Neural cell (in vitro differentiated cells): ENCODE data around the gene MAML3. TPM values are rescaled to one million over a fixed set of nuclear protein-coding genes. Genes with fewer than 3 reads are reported as not detected.

ENCODE experiments used
- H2AFZ ChIP-seq: fragments of 200-600, 300-800 bp; sonication (generic), shearing (Covaris generic); 2 replicates; pipeline ENCODE4 v1.6.0; 2014; ENCODE audit warnings: low read depth, mild to moderate bottlenecking, antibody characterized with exemption, low read length, moderate library complexity
- H3F3A ChIP-seq: fragments of 200-600 bp; shearing (Covaris generic); 2 replicates; pipeline ENCODE4 v1.6.1; 2016; ENCODE audit warnings: mild to moderate bottlenecking, moderate library complexity, mixed read lengths, antibody characterized with exemption, low read length; ENCODE audit not compliant: insufficient read depth, poor library complexity, severe bottlenecking
- H3K27ac ChIP-seq: fragments of 200-600, 300-800 bp; sonication (generic), shearing (Covaris generic); 2 replicates; pipeline ENCODE4 v1.5.1; 2014; ENCODE audit warnings: mild to moderate bottlenecking, low read length, moderate library complexity
- H3K27me3 ChIP-seq: fragments of 300-800, 200-600 bp; sonication (generic), shearing (Covaris generic); 2 replicates; pipeline ENCODE4 v1.6.0; 2014; ENCODE audit warnings: mild to moderate bottlenecking, low read depth, low read length, moderate library complexity; ENCODE audit not compliant: insufficient read depth
- H3K36me3 ChIP-seq: fragments of 300-800, 200-600 bp; sonication (generic), shearing (Covaris generic); 2 replicates; pipeline ENCODE4 v1.5.1; 2014; ENCODE audit warnings: mild to moderate bottlenecking, antibody characterized with exemption, low read length, moderate library complexity; ENCODE audit not compliant: insufficient read depth
- H3K4me2 ChIP-seq: fragments of 300-800, 200-600 bp; sonication (generic), shearing (Covaris generic); 2 replicates; pipeline ENCODE4 v1.6.0; 2014; ENCODE audit warnings: mild to moderate bottlenecking, low read length
- H3K4me3 ChIP-seq: fragments of 300-800, 200-600 bp; sonication (generic), shearing (Covaris generic); 2 replicates; pipeline ENCODE4 v1.5.1; 2014; ENCODE audit warnings: mild to moderate bottlenecking, low read length, moderate library complexity
- H3K79me2 ChIP-seq: fragments of 200-600 bp; shearing (Covaris generic); replicated peaks from 2 replicates; pipeline ENCODE4 v1.6.0; 2014; ENCODE audit warnings: mild to moderate bottlenecking, low read length, moderate library complexity; ENCODE audit not compliant: insufficient read depth
- H3K9ac ChIP-seq: fragments of 300-800, 200-600 bp; sonication (generic), shearing (Covaris generic); 2 replicates; pipeline ENCODE4 v1.6.1; 2016; ENCODE audit warnings: mild to moderate bottlenecking, low read length, mixed read lengths
- H3K9me2 ChIP-seq: fragments of 200-600 bp; shearing (Covaris generic); 2 replicates; pipeline ENCODE4 v1.6.1; 2016; ENCODE audit warnings: mild to moderate bottlenecking, low read length, mixed read lengths; ENCODE audit not compliant: insufficient read depth
- H3K9me3 ChIP-seq: fragments of 200-600, 300-800 bp; sonication (generic), shearing (Covaris generic); 2 replicates; pipeline ENCODE4 v1.6.1; 2016; ENCODE audit warnings: mild to moderate bottlenecking, mixed run types, low read length, moderate library complexity, mixed read lengths
- H4K20me1 ChIP-seq: fragments of 200-600 bp; shearing (Covaris generic); 2 replicates; pipeline ENCODE4 v1.6.1; 2016; ENCODE audit warnings: mild to moderate bottlenecking, mixed run types; ENCODE audit not compliant: insufficient read depth
- EP300 ChIP-seq: fragments of 450-650 bp; conservative IDR thresholded peaks from 2 replicates; pipeline ENCODE4 v1.6.1; 2014; ENCODE audit warnings: antibody characterized with exemption, mild to moderate bottlenecking, moderate library complexity; ENCODE audit not compliant: poor library complexity, severe bottlenecking
- EZH2 ChIP-seq: fragments of 200-600, 300-800 bp; shearing (Covaris generic), sonication (generic); IDR thresholded peaks from 2 replicates; pipeline ENCODE4 v1.6.1; 2014; ENCODE audit warnings: antibody characterized with exemption, low read length, borderline replicate concordance, mild to moderate bottlenecking; ENCODE audit not compliant: insufficient read depth, poor library complexity, severe bottlenecking
- MXI1 ChIP-seq: fragments of 450-650 bp; conservative IDR thresholded peaks from 2 replicates; pipeline ENCODE4 v1.6.1; 2014; ENCODE audit warnings: antibody characterized with exemption, mild to moderate bottlenecking; ENCODE audit not compliant: poor library complexity, severe bottlenecking
- POLR2AphosphoS5 ChIP-seq: IDR thresholded peaks from 2 replicates; pipeline ENCODE4 v1.6.1; 2012
- RAD21 ChIP-seq: fragments of 450-650 bp; conservative IDR thresholded peaks from 2 replicates; pipeline ENCODE4 v1.6.1; 2014; ENCODE audit warnings: antibody characterized with exemption, mild to moderate bottlenecking, moderate library complexity
- SMC3 ChIP-seq: fragments of 450-650 bp; conservative IDR thresholded peaks from 2 replicates; pipeline ENCODE4 v1.6.1; 2014; ENCODE audit warnings: antibody characterized with exemption, mild to moderate bottlenecking, moderate library complexity; ENCODE audit not compliant: poor library complexity
- TAF1 ChIP-seq: IDR thresholded peaks from 2 replicates; pipeline ENCODE4 v1.6.1; 2012; ENCODE audit warnings: low read depth
- polyA plus RNA-seq: library from polyadenylated mRNA; depleted of rRNA; stranded (reverse); fragments of >200 nt; gene quantifications from 2 replicates; pipeline ENCODE4 v1.2.3, GENCODE V29; 2014
- TF ChIP-seq, protein P1 (sequence below): IDR thresholded peaks from 2 replicates; pipeline ENCODE4 v1.6.1; 2012; ENCODE audit warnings: borderline replicate concordance
- TF ChIP-seq, protein P2 (sequence below): fragments of 450-650 bp; IDR thresholded peaks from 2 replicates; pipeline ENCODE4 v1.5.1; 2014; ENCODE audit warnings: antibody characterized with exemption, mild to moderate bottlenecking, moderate library complexity; ENCODE audit not compliant: poor library complexity, severe bottlenecking

MAML3 gene
- polyA plus RNA-seq, 1 donor from 2014 or later = 10.2 TPM

DNA sequence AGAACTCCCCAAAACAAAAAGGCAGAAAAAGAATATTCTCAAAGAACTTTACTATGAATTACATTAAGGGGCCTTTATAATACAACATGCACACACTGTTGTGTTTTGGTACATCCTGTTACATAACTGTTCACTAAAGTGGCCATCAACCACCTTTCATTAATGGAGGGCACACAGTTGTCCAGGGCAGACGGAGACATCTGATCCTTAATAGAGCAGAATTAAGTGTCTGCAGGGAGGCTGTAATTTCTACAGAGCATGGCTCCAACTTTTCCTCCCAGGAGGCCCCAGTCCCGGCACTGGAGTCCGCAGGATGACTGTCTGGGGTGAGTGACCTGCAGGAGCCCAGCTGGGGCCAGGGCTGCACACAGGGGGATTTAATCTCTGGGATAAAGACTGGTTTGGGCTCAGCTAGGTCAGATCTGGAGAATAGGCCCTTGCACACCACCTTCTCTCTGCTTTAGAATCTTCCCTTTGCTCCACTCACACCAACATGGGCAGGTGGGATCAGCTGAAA, 233.4 kb downstream of the MAML3 start:
- TF ChIP-seq MXI1 (no peak), SMC3 (no peak), EZH2 (no peak), RAD21 (no peak)
- TF ChIP-seq, protein P1, sequence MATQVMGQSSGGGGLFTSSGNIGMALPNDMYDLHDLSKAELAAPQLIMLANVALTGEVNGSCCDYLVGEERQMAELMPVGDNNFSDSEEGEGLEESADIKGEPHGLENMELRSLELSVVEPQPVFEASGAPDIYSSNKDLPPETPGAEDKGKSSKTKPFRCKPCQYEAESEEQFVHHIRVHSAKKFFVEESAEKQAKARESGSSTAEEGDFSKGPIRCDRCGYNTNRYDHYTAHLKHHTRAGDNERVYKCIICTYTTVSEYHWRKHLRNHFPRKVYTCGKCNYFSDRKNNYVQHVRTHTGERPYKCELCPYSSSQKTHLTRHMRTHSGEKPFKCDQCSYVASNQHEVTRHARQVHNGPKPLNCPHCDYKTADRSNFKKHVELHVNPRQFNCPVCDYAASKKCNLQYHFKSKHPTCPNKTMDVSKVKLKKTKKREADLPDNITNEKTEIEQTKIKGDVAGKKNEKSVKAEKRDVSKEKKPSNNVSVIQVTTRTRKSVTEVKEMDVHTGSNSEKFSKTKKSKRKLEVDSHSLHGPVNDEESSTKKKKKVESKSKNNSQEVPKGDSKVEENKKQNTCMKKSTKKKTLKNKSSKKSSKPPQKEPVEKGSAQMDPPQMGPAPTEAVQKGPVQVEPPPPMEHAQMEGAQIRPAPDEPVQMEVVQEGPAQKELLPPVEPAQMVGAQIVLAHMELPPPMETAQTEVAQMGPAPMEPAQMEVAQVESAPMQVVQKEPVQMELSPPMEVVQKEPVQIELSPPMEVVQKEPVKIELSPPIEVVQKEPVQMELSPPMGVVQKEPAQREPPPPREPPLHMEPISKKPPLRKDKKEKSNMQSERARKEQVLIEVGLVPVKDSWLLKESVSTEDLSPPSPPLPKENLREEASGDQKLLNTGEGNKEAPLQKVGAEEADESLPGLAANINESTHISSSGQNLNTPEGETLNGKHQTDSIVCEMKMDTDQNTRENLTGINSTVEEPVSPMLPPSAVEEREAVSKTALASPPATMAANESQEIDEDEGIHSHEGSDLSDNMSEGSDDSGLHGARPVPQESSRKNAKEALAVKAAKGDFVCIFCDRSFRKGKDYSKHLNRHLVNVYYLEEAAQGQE = no peak
- no peak overlapping the region for H2AFZ ChIP-seq
- H3K27ac ChIP-seq = peak overlapping the region; percentile 66

DNA sequence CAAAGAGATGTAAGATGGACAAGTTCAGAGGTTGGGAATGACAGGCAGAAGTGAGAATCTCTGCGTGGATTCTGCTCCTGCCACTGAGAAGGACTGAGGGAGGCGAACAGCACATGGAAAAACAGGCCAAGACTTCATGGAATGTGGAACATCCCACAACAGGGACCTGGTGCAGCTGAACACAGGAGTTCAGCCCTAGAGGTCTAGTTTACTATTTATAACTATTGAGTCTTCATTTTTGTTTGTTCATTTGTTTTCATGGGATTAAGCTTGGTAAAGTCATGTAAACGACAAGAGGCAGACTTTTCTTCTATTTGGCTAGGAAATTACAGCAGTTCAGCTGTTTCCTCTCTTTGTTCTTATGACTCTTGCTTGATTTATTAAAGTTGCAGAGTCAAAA, 234.5 kb downstream of the MAML3 start:
- no peaks in the 10 kb centered on the region for H3K27me3 ChIP-seq
- no peak overlapping the region for H3K4me3 ChIP-seq
- H3K9ac ChIP-seq = no peak overlapping the region
- H2AFZ ChIP-seq = no peak overlapping the region
- no peaks in the 10 kb centered on the region for H4K20me1 ChIP-seq
- no peak overlapping the region for H3K27ac ChIP-seq
- no peak overlapping the region for H3K4me2 ChIP-seq
- H3F3A ChIP-seq = no peaks in the 10 kb centered on the region
- TF ChIP-seq, protein P2, sequence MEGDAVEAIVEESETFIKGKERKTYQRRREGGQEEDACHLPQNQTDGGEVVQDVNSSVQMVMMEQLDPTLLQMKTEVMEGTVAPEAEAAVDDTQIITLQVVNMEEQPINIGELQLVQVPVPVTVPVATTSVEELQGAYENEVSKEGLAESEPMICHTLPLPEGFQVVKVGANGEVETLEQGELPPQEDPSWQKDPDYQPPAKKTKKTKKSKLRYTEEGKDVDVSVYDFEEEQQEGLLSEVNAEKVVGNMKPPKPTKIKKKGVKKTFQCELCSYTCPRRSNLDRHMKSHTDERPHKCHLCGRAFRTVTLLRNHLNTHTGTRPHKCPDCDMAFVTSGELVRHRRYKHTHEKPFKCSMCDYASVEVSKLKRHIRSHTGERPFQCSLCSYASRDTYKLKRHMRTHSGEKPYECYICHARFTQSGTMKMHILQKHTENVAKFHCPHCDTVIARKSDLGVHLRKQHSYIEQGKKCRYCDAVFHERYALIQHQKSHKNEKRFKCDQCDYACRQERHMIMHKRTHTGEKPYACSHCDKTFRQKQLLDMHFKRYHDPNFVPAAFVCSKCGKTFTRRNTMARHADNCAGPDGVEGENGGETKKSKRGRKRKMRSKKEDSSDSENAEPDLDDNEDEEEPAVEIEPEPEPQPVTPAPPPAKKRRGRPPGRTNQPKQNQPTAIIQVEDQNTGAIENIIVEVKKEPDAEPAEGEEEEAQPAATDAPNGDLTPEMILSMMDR = no peak
- TF ChIP-seq EP300 (no peak), POLR2AphosphoS5 (no peak), MXI1 (no peak), SMC3 (no peak), TAF1 (no peak), EZH2 (no peak), RAD21 (no peak)
- TF ChIP-seq, protein P1 = no peak
- H3K36me3 ChIP-seq = no peaks in the 10 kb centered on the region
- no peaks in the 10 kb centered on the region for H3K9me2 ChIP-seq
- no peaks in the 10 kb centered on the region for H3K9me3 ChIP-seq
- peaks cover 4% of the 10 kb centered on the region for H3K79me2 ChIP-seq

More for the DNA sequence above, 233.4 kb downstream of the MAML3 start:
- no peak overlapping the region for H3K4me3 ChIP-seq
- no peaks in the 10 kb centered on the region for H3K9me3 ChIP-seq
- H3K9ac ChIP-seq = peak overlapping the region; percentile 52
- no peak overlapping the region for H3K4me2 ChIP-seq
- H3K79me2 ChIP-seq = peaks cover 4% of the 10 kb centered on the region
- no peaks in the 10 kb centered on the region for H3K9me2 ChIP-seq
- H3K27me3 ChIP-seq = no peaks in the 10 kb centered on the region
- H3F3A ChIP-seq = no peaks in the 10 kb centered on the region
- no peaks in the 10 kb centered on the region for H3K36me3 ChIP-seq
- no peaks in the 10 kb centered on the region for H4K20me1 ChIP-seq
